Peyer's patch (tissue), 4 donors: Measurements from ENCODE around the gene ZDHHC11. TPM values are rescaled to one million over a fixed set of nuclear protein-coding genes. Genes with fewer than 3 reads are reported as not detected.

Experiments
- DNase-seq, 3 donors: peaks; one replicate each; pipeline ENCODE4 v3.0.0-alpha.2; 2017 to 2019
- H3K27ac ChIP-seq, 4 donors: fragments of 200-600 bp; sonication (generic); one replicate each; pipeline ENCODE4 v1.5.1; 2016 to 2019
- H3K27me3 ChIP-seq, 2 donors: fragments of 200-600 bp; sonication (generic); one replicate each; pipeline ENCODE4 v1.5.1; 2019
- H3K36me3 ChIP-seq, 3 donors: fragments of 200-600 bp; sonication (generic); one replicate each; pipeline ENCODE4 v1.5.1; 2016 to 2019
- H3K4me1 ChIP-seq, 4 donors: fragments of 200-600 bp; sonication (generic); one replicate each; pipeline ENCODE4 v1.5.1; 2016 to 2019
- H3K4me3 ChIP-seq, 4 donors: fragments of 200-600 bp; sonication (generic); 1 replicate in 3 of 4; 2 replicates in 1 of 4; pipeline ENCODE4 v1.5.1; 2016 to 2019; ENCODE audit warnings: mild to moderate bottlenecking in 1 of 4
- H3K9me3 ChIP-seq, 4 donors: fragments of 200-600 bp; sonication (generic); one replicate each; pipeline ENCODE4 v1.5.1; 2016 to 2019; ENCODE audit warnings: mild to moderate bottlenecking in 1 of 4
- CTCF ChIP-seq, 6 experiments: fragments of 450-650 bp in 4 of 6; fragments of 200-600 bp in 2 of 6; sonication (generic) in 1 of 6; IDR thresholded peaks; one replicate each; pipeline ENCODE4 v1.5.1; 2017 to 2019; ENCODE audit warnings: antibody characterized with exemption in 6 of 6, mild to moderate bottlenecking in 3 of 6, moderate library complexity in 1 of 6
- POLR2A ChIP-seq, 2 donors: fragments of 450-650 bp; IDR thresholded peaks; one replicate each; pipeline ENCODE4 v1.5.1; 2017; ENCODE audit warnings: antibody characterized with exemption in 2 of 2, mild to moderate bottlenecking in 2 of 2, moderate library complexity in 2 of 2
- total RNA-seq, 4 donors: library from RNA; depleted of rRNA; stranded (reverse); fragments of >200 nt; gene quantifications; one replicate each; pipeline ENCODE4 v1.1.0, GENCODE V29; 2016

ZDHHC11 gene
- 10 to 100 TPM in 3 of 4 donors, 1 to 10 TPM in 1; 7.7 to 82.5 (median 29.6) TPM for total RNA-seq

- Histone ChIP-seq H3K4me1 (no peaks in the 10 kb centered on the region), H3K4me3 (peak within 1 kb of the TSS in 1 of 4 donors; percentile 30), H3K9me3 (no peaks in the 10 kb centered on the region), H3K36me3 (no peaks in the 10 kb centered on the region), H3K27ac (no peak within 1 kb of the TSS), H3K27me3 (no peaks in the 10 kb centered on the region)
- DNase-seq = peak in 2 of 3 donors; percentile 45 to 56
- TF ChIP-seq CTCF (IDR thresholded peaks at IDR 0.05) (no peak), POLR2A (IDR thresholded peaks at IDR 0.05) (no peak)
Observed at GRCh38 chr5:850511-851006, at the start of gene ZDHHC11. Gene ZDHHC11, minus strand, starts transcription at chr5:850986. Its CDS starts 384 bp downstream, at chr5:850602.

- TF ChIP-seq POLR2A (IDR thresholded peaks at IDR 0.05) = no peak
- no peak for TF ChIP-seq CTCF (IDR thresholded peaks at IDR 0.05)
- H3K4me3 ChIP-seq = no peak overlapping the region
- H3K36me3 ChIP-seq = peaks cover 0 to 17% (median 0%) of the 10 kb centered on the region in 3 donors
- H3K27me3 ChIP-seq = no peaks in the 10 kb centered on the region
- no peak overlapping the region for H3K27ac ChIP-seq
- H3K9me3 ChIP-seq = no peaks in the 10 kb centered on the region
- DNase-seq = peak in 1 of 3 donors; percentile 36
- peaks cover 0 to 21% (median 13%) of the 10 kb centered on the region in 4 donors for H3K4me1 ChIP-seq
Observed at GRCh38 chr5:893711-894110, 42.9 kb upstream of the ZDHHC11 start.

- no peaks in the 10 kb centered on the region for H3K9me3 ChIP-seq
- no peaks in the 10 kb centered on the region for H3K27me3 ChIP-seq
- H3K4me3 ChIP-seq = peak overlapping the region; percentile 75 to 95 (median 78)
- DNase-seq = no peak
- peaks cover 0 to 21% (median 13%) of the 10 kb centered on the region in 4 donors for H3K4me1 ChIP-seq
- peak overlapping the region in 2 of 4 donors; percentile 90 to 95 for H3K27ac ChIP-seq
- TF ChIP-seq CTCF (IDR thresholded peaks at IDR 0.05) = no peak
- no peak for TF ChIP-seq POLR2A (IDR thresholded peaks at IDR 0.05)
- peaks cover 0 to 23% (median 0%) of the 10 kb centered on the region in 3 donors for H3K36me3 ChIP-seq
Observed at GRCh38 chr5:893137-893506, 42.3 kb upstream of the ZDHHC11 start.

GRCh38 chr5:892394-893136 lies 41.8 kb upstream of the ZDHHC11 start, which contains the start of the genes BRD9 and TRIP13:
Gene BRD9, minus strand, starts transcription at chr5:892801. Its CDS starts 144 bp downstream, at chr5:892657.
Gene TRIP13, plus strand, starts transcription at chr5:892884. Its CDS starts 115 bp downstream, at chr5:892999.
- Histone ChIP-seq H3K27me3 (no peaks in the 10 kb centered on the region), H3K27ac (peak within 1 kb of the TSS; percentile 87 to 95 (median 90)), H3K36me3 (peaks cover 0 to 28% (median 0%) of the 10 kb centered on the region in 3 donors), H3K4me1 (peaks cover 0 to 21% (median 13%) of the 10 kb centered on the region in 4 donors), H3K9me3 (no peaks in the 10 kb centered on the region), H3K4me3 (peak within 1 kb of the TSS; percentile 75 to 95 (median 78))
- DNase-seq = peak; percentile 71 to 96 (median 91)
- TF ChIP-seq POLR2A (IDR thresholded peaks at IDR 0.05) = peak; percentile 15 to 43
- TF ChIP-seq CTCF (IDR thresholded peaks at IDR 0.05) = peak in 3 of 6 experiments; percentile 2 to 33 (median 13)

- Histone ChIP-seq H3K9me3 (no peaks in the 10 kb centered on the region), H3K27me3 (no peaks in the 10 kb centered on the region), H3K27ac (peak overlapping the region; percentile 87 to 95 (median 90)), H3K36me3 (peaks cover 0 to 35% (median 0%) of the 10 kb centered on the region in 3 donors), H3K4me3 (peak overlapping the region; percentile 75 to 95 (median 78)), H3K4me1 (peaks cover 0 to 21% (median 13%) of the 10 kb centered on the region in 4 donors)
- TF ChIP-seq CTCF (IDR thresholded peaks at IDR 0.05) (no peak), POLR2A (IDR thresholded peaks at IDR 0.05) (no peak)
- DNase-seq = no peak
Observed at GRCh38 chr5:891837-892393, 41.1 kb upstream of the ZDHHC11 start.
